Parathyroid adenoma (tissue), 2 donors: ENCODE measurements around the gene CCDC107.

Experiments
- H2AFZ ChIP-seq: fragments of 300-600 bp; sonication (generic); one replicate; pipeline ENCODE4 v1.7.0; 2017; ENCODE audit warnings: antibody characterized with exemption, mild to moderate bottlenecking
- H3K27ac ChIP-seq: fragments of 300-600 bp; sonication (generic); one replicate; pipeline ENCODE4 v1.7.0; 2017
- H3K27me3 ChIP-seq: fragments of 300-600 bp; sonication (generic); one replicate; pipeline ENCODE4 v1.7.0; 2017; ENCODE audit warnings: low read length; ENCODE audit not compliant: control insufficient read depth, insufficient read depth
- H3K36me3 ChIP-seq: fragments of 300-600 bp; sonication (generic); one replicate; pipeline ENCODE4 v1.7.0; 2017; ENCODE audit warnings: low read length; ENCODE audit not compliant: control insufficient read depth, insufficient read depth
- H3K4me1 ChIP-seq: fragments of 300-600 bp; sonication (generic); one replicate; pipeline ENCODE4 v1.7.0; 2017; ENCODE audit warnings: control low read depth
- H3K4me2 ChIP-seq: fragments of 300-600 bp; sonication (generic); one replicate; pipeline ENCODE4 v1.7.0; 2017; ENCODE audit warnings: low read length
- H3K4me3 ChIP-seq: fragments of 300-600 bp; sonication (generic); one replicate; pipeline ENCODE4 v1.7.0; 2017; ENCODE audit warnings: low read depth, low read length
- H3K79me2 ChIP-seq: fragments of 300-600 bp; sonication (generic); one replicate; pipeline ENCODE4 v1.7.0; 2017; ENCODE audit warnings: control low read depth
- H3K9ac ChIP-seq: fragments of 300-600 bp; sonication (generic); one replicate; pipeline ENCODE4 v1.7.0; 2017; ENCODE audit warnings: mild to moderate bottlenecking
- H3K9me3 ChIP-seq: fragments of 300-600 bp; sonication (generic); one replicate; pipeline ENCODE4 v1.7.0; 2017; ENCODE audit warnings: low read length; ENCODE audit not compliant: control insufficient read depth
- TF ChIP-seq, protein P1 (sequence below): fragments of 300-600 bp; sonication (generic); IDR thresholded peaks from one replicate; pipeline ENCODE4 v1.7.0; 2017; ENCODE audit warnings: antibody characterized with exemption, mild to moderate bottlenecking
- donor health status: primary hyperparathyroidism.

The CCDC107 gene

GRCh38 chr9:35618325-35618727, 39.8 kb upstream of the CCDC107 start, which contains the start of gene CD72:
CD72 (minus strand) TSS chr9:35618413; CDS start chr9:35618303, 110 bp downstream.
- Histone ChIP-seq H3K27ac (no peak within 1 kb of the TSS), H2AFZ (peak within 1 kb of the TSS; percentile 78), H3K27me3 (no peaks in the 10 kb centered on the region), H3K4me3 (peak within 1 kb of the TSS; percentile 25), H3K4me2 (peak within 1 kb of the TSS; percentile 50), H3K79me2 (no peaks in the 10 kb centered on the region), H3K9me3 (no peaks in the 10 kb centered on the region), H3K9ac (no peak within 1 kb of the TSS), H3K4me1 (no peaks in the 10 kb centered on the region), H3K36me3 (no peaks in the 10 kb centered on the region)
- TF ChIP-seq, protein P1, sequence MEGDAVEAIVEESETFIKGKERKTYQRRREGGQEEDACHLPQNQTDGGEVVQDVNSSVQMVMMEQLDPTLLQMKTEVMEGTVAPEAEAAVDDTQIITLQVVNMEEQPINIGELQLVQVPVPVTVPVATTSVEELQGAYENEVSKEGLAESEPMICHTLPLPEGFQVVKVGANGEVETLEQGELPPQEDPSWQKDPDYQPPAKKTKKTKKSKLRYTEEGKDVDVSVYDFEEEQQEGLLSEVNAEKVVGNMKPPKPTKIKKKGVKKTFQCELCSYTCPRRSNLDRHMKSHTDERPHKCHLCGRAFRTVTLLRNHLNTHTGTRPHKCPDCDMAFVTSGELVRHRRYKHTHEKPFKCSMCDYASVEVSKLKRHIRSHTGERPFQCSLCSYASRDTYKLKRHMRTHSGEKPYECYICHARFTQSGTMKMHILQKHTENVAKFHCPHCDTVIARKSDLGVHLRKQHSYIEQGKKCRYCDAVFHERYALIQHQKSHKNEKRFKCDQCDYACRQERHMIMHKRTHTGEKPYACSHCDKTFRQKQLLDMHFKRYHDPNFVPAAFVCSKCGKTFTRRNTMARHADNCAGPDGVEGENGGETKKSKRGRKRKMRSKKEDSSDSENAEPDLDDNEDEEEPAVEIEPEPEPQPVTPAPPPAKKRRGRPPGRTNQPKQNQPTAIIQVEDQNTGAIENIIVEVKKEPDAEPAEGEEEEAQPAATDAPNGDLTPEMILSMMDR, result no peak

DNA sequence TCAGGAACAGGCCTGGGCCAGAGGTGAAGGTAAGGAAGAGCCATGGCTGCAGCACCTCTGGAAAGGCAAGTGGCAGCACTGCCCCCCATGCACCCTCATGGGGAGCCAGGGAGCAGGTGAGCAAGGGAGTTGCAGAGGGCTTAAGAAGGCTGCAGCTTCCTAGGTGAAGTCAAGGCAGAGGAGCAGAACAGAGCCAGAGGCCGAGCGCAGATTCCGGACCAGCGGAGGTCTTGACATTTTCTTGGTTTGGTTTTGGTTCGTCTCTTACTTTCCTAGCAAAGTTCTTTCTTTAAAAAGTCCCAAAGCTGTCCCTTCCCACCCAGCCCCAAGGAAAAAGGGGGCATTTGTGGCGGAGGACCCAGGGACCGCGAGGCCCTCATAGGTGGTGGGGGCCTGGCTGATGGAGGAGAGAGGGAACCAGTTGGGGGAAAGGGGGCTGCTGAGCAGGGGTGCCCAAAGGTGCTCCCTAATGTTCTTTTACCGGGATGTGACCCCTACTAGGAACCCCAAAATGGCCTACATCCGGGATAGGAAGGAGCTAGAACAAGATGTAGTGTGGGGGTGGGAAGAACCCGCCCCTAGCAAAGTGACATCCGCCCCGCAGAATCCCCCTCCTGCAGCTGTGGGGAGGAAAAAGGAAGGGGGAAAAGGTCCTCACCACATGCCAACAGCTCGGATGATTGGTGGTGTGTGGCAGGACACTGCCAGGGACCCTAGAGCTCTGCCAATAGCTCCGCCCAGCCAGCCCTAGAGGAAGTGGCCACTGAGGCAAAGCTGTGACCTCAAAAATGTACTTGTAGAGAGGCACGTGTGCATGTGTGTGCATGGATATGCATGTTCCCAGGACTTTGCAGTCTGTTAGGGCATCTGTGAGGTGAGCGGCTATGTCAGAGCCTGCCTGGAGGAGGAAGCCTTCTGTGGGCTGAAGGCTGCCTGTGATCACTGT, 39.0 kb upstream of the CCDC107 start:
- TF ChIP-seq, protein P1, result no peak
- no peak overlapping the region for H3K9ac ChIP-seq
- H3K36me3 ChIP-seq, result no peaks in the 10 kb centered on the region
- no peak overlapping the region for H3K4me2 ChIP-seq
- no peak overlapping the region for H2AFZ ChIP-seq
- no peaks in the 10 kb centered on the region for H3K9me3 ChIP-seq
- H3K27ac ChIP-seq, result no peak overlapping the region
- H3K4me1 ChIP-seq, result no peaks in the 10 kb centered on the region
- no peak overlapping the region for H3K4me3 ChIP-seq
- no peaks in the 10 kb centered on the region for H3K27me3 ChIP-seq
- H3K79me2 ChIP-seq, result no peaks in the 10 kb centered on the region

DNA sequence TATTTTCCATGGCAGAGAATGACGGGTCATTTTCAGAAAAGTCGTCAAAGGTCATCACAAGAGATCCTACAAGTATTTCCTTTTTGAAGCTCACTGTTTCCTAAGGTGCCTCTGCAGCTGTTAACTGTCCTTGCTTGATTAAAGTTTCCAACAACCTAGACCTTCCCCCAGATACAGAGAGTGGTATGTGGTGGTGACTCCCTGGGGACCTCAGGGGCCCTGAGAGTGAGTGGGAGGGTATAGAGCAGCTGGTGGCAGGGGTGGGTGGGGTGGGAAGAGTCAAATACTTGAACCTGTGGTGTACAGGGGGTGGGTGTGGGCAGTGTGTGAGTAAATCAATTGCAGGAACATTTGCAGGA, 38.3 kb upstream of the CCDC107 start:
- H2AFZ ChIP-seq, result no peak overlapping the region
- TF ChIP-seq, protein P1, result no peak
- no peak overlapping the region for H3K27ac ChIP-seq
- H3K36me3 ChIP-seq, result no peaks in the 10 kb centered on the region
- H3K79me2 ChIP-seq, result no peaks in the 10 kb centered on the region
- no peaks in the 10 kb centered on the region for H3K4me1 ChIP-seq
- H3K27me3 ChIP-seq, result no peaks in the 10 kb centered on the region
- H3K4me2 ChIP-seq, result no peak overlapping the region
- no peak overlapping the region for H3K9ac ChIP-seq
- H3K9me3 ChIP-seq, result no peaks in the 10 kb centered on the region
- H3K4me3 ChIP-seq, result no peak overlapping the region

GRCh38 chr9:35627575-35627974, 30.5 kb upstream of the CCDC107 start:
- Histone ChIP-seq H3K36me3 (no peaks in the 10 kb centered on the region), H2AFZ (no peak overlapping the region), H3K79me2 (no peaks in the 10 kb centered on the region), H3K9ac (no peak overlapping the region), H3K27ac (no peak overlapping the region), H3K4me3 (no peak overlapping the region), H3K9me3 (no peaks in the 10 kb centered on the region), H3K4me1 (no peaks in the 10 kb centered on the region), H3K4me2 (no peak overlapping the region), H3K27me3 (no peaks in the 10 kb centered on the region)
- TF ChIP-seq, protein P1, result no peak
